D721Med (cell line): Measurements from ENCODE around the gene HIC1.
A peak's percentile ranks its signal among the peaks of the same experiment; 100 is the strongest.

Experiments
- DNase-seq: peaks from one replicate; pipeline ENCODE4 v3.0.0; 2011; ENCODE audit warnings: low spot score; ENCODE audit not compliant: insufficient read length
- FAIRE-seq: peaks from 2 replicates; lab custom pipeline; 2011; peaks lifted over from hg19 to GRCh38; lab: Jason Lieb, UNC
- TF ChIP-seq, protein P1 (sequence below): IDR thresholded peaks from 2 replicates; pipeline ENCODE4 v1.5.1; 2012; ENCODE audit warnings: mild to moderate bottlenecking, control low read depth; ENCODE audit not compliant: insufficient read depth; ENCODE audit errors: missing control alignments

The HIC1 gene

GRCh38 chr17:2048805-2049204 is 6.1 kb upstream of the HIC1 start:
- FAIRE-seq (no peak), DNase-seq (no peak)
- TF ChIP-seq, protein P1, sequence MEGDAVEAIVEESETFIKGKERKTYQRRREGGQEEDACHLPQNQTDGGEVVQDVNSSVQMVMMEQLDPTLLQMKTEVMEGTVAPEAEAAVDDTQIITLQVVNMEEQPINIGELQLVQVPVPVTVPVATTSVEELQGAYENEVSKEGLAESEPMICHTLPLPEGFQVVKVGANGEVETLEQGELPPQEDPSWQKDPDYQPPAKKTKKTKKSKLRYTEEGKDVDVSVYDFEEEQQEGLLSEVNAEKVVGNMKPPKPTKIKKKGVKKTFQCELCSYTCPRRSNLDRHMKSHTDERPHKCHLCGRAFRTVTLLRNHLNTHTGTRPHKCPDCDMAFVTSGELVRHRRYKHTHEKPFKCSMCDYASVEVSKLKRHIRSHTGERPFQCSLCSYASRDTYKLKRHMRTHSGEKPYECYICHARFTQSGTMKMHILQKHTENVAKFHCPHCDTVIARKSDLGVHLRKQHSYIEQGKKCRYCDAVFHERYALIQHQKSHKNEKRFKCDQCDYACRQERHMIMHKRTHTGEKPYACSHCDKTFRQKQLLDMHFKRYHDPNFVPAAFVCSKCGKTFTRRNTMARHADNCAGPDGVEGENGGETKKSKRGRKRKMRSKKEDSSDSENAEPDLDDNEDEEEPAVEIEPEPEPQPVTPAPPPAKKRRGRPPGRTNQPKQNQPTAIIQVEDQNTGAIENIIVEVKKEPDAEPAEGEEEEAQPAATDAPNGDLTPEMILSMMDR: no peak

GRCh38 chr17:2049333-2050299 is 5.3 kb upstream of the HIC1 start:
- no peak for FAIRE-seq
- peak; percentile 76 for DNase-seq
- TF ChIP-seq, protein P1: no peak

- FAIRE-seq: no peak
- peak; percentile 75 for DNase-seq
- TF ChIP-seq, protein P1: no peak
Measured at GRCh38 chr17:2050300-2051060, 4.4 kb upstream of the HIC1 start.

DNA sequence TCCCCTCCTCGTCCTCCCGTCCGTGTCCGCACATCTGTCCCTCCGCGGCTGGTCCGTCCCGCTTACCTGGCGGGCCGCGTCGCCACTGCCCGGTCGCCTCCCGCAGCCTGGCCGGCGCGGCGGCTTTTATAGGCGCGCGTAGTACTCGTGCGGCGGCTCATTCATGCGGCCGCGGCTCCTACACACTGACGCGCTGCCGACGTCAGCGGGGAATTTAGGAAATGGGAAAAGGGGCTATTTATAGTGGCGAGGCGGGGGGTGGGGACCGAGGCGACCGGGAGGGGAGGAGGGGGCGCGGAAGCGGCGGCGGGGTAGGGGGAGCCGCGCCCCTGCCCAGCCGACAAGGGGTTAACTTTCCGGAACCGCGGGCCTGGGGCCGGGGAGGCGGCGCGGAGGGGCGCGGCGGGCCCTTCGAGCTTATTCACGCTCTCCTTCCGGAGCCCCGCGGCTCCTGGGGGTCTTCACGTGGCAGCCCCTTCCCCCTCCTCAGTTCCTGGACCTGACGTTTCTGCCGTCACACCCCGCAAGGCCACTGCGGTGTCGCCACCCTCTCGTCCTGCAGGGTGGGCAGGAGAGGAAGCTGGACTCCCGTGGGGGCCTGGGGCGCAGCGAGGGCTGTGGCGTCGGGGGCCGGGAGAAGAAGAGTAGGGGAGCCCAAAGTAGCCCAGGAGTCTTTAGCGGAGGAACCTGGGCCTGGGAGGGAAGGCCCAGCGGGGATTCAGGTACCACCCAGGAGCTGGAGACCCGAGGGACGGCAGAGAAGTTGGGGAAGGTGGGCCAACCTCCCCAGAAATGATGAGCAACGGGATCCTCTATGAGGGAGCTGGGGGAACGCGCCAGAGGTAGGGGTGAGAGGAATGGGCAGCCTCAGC is 3.6 kb upstream of the HIC1 start:
- DNase-seq (no peak), FAIRE-seq (no peak)
- TF ChIP-seq, protein P1: no peak

DNA sequence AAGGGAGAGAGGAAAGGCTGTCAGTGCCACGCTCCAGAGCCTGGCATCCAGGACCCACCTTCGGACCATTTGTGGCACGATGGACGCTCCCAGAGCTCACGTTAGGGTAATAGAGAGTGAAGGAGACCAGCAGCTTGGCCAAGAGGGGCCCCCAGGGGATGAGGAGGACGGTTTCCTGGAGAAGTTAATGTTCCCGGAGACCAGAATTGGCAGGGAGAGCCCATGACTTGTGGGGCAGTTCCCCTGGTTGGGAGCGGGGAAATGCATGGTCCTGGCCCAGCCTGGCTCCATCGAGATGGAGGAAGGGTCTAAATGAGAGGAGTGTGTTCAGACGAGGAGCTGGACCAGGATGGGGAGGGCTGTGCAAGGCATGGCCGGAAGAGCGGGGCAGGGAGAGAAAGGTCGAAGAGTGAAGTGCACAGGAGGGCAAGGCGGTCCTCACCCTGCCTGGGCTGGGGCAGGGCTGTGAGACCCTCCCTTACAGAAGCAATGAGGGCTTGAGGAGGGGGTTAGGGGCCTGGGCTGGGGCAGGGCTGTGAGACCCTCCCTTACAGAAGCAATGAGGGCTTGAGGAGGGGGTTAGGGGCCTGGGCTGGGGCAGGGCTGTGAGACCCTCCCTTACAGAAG is 2.9 kb upstream of the HIC1 start:
- DNase-seq (no peak), FAIRE-seq (no peak)
- TF ChIP-seq, protein P1: no peak

GRCh38 chr17:2053380-2054261 is 1.3 kb upstream of the HIC1 start:
- TF ChIP-seq, protein P1: peak; percentile 40
- FAIRE-seq (no peak), DNase-seq (no peak)
